H9 (cell line): ENCODE measurements around the gene NBEAL2. TPM values are rescaled to one million over a fixed set of nuclear protein-coding genes. Genes with fewer than 3 reads are reported as not detected.
A peak's percentile ranks its signal among the peaks of the same experiment; 100 is the strongest.

Source experiments
- DNase-seq: peaks from one replicate; pipeline ENCODE4 v3.0.0-alpha.2; 2017
- H2AFZ ChIP-seq: one replicate; pipeline ENCODE4 v1.6.1; 2013; ENCODE audit warnings: mild to moderate bottlenecking, low read length, control low read depth, moderate library complexity
- H2AK5ac ChIP-seq: 2 replicates; pipeline ENCODE4 v1.6.1; 2013; ENCODE audit warnings: low read length, control low read depth, mixed read lengths; ENCODE audit not compliant: insufficient read length
- H2BK120ac ChIP-seq: one replicate; pipeline ENCODE4 v1.6.1; 2013; ENCODE audit warnings: low read depth, mild to moderate bottlenecking, low read length, control low read depth, inconsistent platforms; ENCODE audit not compliant: poor library complexity, severe bottlenecking
- H2BK12ac ChIP-seq: 2 replicates; pipeline ENCODE4 v1.6.1; 2013; ENCODE audit warnings: low read length, control low read depth, mixed read lengths, low read depth; ENCODE audit not compliant: insufficient read length
- H2BK15ac ChIP-seq: 2 replicates; pipeline ENCODE4 v1.6.1; 2013; ENCODE audit warnings: low read depth, low read length, control low read depth
- H2BK20ac ChIP-seq: one replicate; pipeline ENCODE4 v1.6.1; 2013; ENCODE audit warnings: low read depth, mild to moderate bottlenecking, low read length, control low read depth, inconsistent platforms; ENCODE audit not compliant: poor library complexity, severe bottlenecking
- H2BK5ac ChIP-seq: 2 replicates; pipeline ENCODE4 v1.6.1; 2013; ENCODE audit warnings: low read length, control low read depth, mixed read lengths; ENCODE audit not compliant: insufficient read length
- H3K14ac ChIP-seq: 2 replicates; pipeline ENCODE4 v1.6.1; 2013; ENCODE audit warnings: low read length, control low read depth; ENCODE audit not compliant: insufficient read depth
- H3K18ac ChIP-seq: 2 replicates; pipeline ENCODE4 v1.6.1; 2013; ENCODE audit warnings: low read depth, mild to moderate bottlenecking, mixed read lengths, low read length, control low read depth; ENCODE audit not compliant: insufficient read length
- H3K23ac ChIP-seq: 2 replicates; pipeline ENCODE4 v1.6.1; 2013; ENCODE audit warnings: low read length, control low read depth, mixed read lengths, low read depth; ENCODE audit not compliant: insufficient read length
- H3K23me2 ChIP-seq: 2 replicates; pipeline ENCODE4 v1.6.1; 2013; ENCODE audit warnings: low read depth, mild to moderate bottlenecking, mixed read lengths, low read length, control low read depth; ENCODE audit not compliant: insufficient read length, poor library complexity, severe bottlenecking
- H3K27ac ChIP-seq: 2 replicates; pipeline ENCODE4 v1.5.1; 2013; ENCODE audit warnings: low read length, control low read depth, mixed read lengths, low read depth; ENCODE audit not compliant: insufficient read length
- H3K27me3 ChIP-seq: 2 replicates; pipeline ENCODE4 v1.6.1; 2013; ENCODE audit warnings: low read length, control low read depth, inconsistent platforms; ENCODE audit not compliant: insufficient read depth
- H3K4ac ChIP-seq: 2 replicates; pipeline ENCODE4 v1.6.1; 2013; ENCODE audit warnings: low read depth, mild to moderate bottlenecking, control low read depth, inconsistent platforms, low read length, moderate library complexity
- H3K4me1 ChIP-seq: 2 replicates; pipeline ENCODE4 v1.6.1; 2013; ENCODE audit warnings: low read length, control low read depth, inconsistent platforms; ENCODE audit not compliant: insufficient read depth
- H3K4me2 ChIP-seq: 2 replicates; pipeline ENCODE4 v1.6.1; 2013; ENCODE audit warnings: low read length, control low read depth, mixed read lengths; ENCODE audit not compliant: insufficient read length, insufficient read depth
- H3K56ac ChIP-seq: 2 replicates; pipeline ENCODE4 v1.6.1; 2013; ENCODE audit warnings: low read depth, mild to moderate bottlenecking, mixed read lengths, low read length, control low read depth; ENCODE audit not compliant: insufficient read length
- H3K79me1 ChIP-seq: 2 replicates; pipeline ENCODE4 v1.6.1; 2013; ENCODE audit warnings: low read depth, mild to moderate bottlenecking, moderate library complexity, low read length, control low read depth, inconsistent platforms; ENCODE audit not compliant: insufficient read depth, poor library complexity, severe bottlenecking
- H3K79me2 ChIP-seq: 2 replicates; pipeline ENCODE4 v1.6.1; 2013; ENCODE audit warnings: low read length, control low read depth, inconsistent platforms; ENCODE audit not compliant: insufficient read depth
- H3K9ac ChIP-seq: 2 replicates; pipeline ENCODE4 v1.6.1; 2013; ENCODE audit warnings: low read length, control low read depth, mixed read lengths; ENCODE audit not compliant: insufficient read length; ENCODE audit errors: extremely low read depth
- H3K9me3 ChIP-seq: one replicate; pipeline ENCODE4 v1.6.1; 2013; ENCODE audit warnings: low read depth, low read length, inconsistent platforms; ENCODE audit not compliant: control insufficient read depth
- H3T11ph ChIP-seq: one replicate; pipeline ENCODE4 v1.6.1; 2013; ENCODE audit warnings: mild to moderate bottlenecking, low read length, control low read depth, inconsistent platforms
- H4K20me1 ChIP-seq: one replicate; pipeline ENCODE4 v1.6.1; 2013; ENCODE audit not compliant: control insufficient read depth, insufficient read length, insufficient read depth
- H4K5ac ChIP-seq: 2 replicates; pipeline ENCODE4 v1.6.1; 2013; ENCODE audit warnings: low read depth, mild to moderate bottlenecking, mixed read lengths, low read length, control low read depth; ENCODE audit not compliant: insufficient read length
- H4K8ac ChIP-seq: replicated peaks from 2 replicates; pipeline ENCODE4 v1.6.1; 2013; ENCODE audit warnings: low read length, control low read depth, mixed read lengths, low read depth; ENCODE audit not compliant: insufficient read length
- H4K91ac ChIP-seq: 2 replicates; pipeline ENCODE4 v1.6.1; 2013; ENCODE audit warnings: low read depth, mild to moderate bottlenecking, moderate library complexity, mixed read lengths, low read length, control low read depth; ENCODE audit not compliant: insufficient read length
- H3K27ac Mint-ChIP-seq, 3 experiments: 2 replicates in 2 of 3; 3 replicates in 1 of 3; pipeline ENCODE4 v1.8.0; 2020 to 2021; ENCODE audit warnings: mixed read lengths in 3 of 3, mild to moderate bottlenecking in 1 of 3, moderate library complexity in 1 of 3
- H3K27me3 Mint-ChIP-seq: 2 replicates; pipeline ENCODE4 v1.8.0; 2021; ENCODE audit warnings: low read depth, mild to moderate bottlenecking, moderate library complexity, mixed read lengths
- H3K36me3 Mint-ChIP-seq, 3 experiments: 2 replicates in 2 of 3; 3 replicates in 1 of 3; pipeline ENCODE4 v1.8.0; 2020 to 2021; ENCODE audit warnings: low read depth in 3 of 3, mixed read lengths in 3 of 3; ENCODE audit not compliant: insufficient read depth in 1 of 3
- H3K4me1 Mint-ChIP-seq, 2 experiments: 2 replicates each; pipeline ENCODE4 v1.8.0; 2020; ENCODE audit warnings: mixed read lengths in 2 of 2
- H3K4me3 Mint-ChIP-seq, 2 experiments: 2 replicates in 1 of 2; 3 replicates in 1 of 2; pipeline ENCODE4 v1.8.0; 2020 to 2021; ENCODE audit warnings: mild to moderate bottlenecking in 2 of 2, mixed read lengths in 2 of 2, moderate library complexity in 1 of 2
- H3K9me3 Mint-ChIP-seq, 2 experiments: 2 replicates in 1 of 2; 3 replicates in 1 of 2; pipeline ENCODE4 v1.8.0; 2020; ENCODE audit warnings: mild to moderate bottlenecking in 2 of 2, mixed read lengths in 2 of 2, moderate library complexity in 1 of 2
- WGBS: extraction: QIAGEN DNeasy Blood & Tissue Kit; methylation state at CpG from one replicate; pipeline ENCODE4 v1.1.7; 2013; ENCODE audit warnings: missing lambda C conversion rate, low lambda C conversion rate, mixed read lengths; ENCODE audit not compliant: insufficient read length; ENCODE audit errors: extremely low coverage; 5-methylcytosine and 5-hydroxymethylcytosine counted together
- long read RNA-seq: library from polyadenylated mRNA; unstranded; transcript quantifications from one replicate; pipeline ENCODE4 v2.0.0, GENCODE V29; 2020
- total RNA-seq: library from RNA; stranded (reverse); gene quantifications from 2 replicates; pipeline ENCODE4 v1.2.1, GENCODE V29; 2021
- TF ChIP-seq, protein P1 (sequence below): fragments of 200-600 bp; sonication (generic); conservative IDR thresholded peaks from 3 replicates; pipeline ENCODE4 v1.8.0; 2021; ENCODE audit warnings: antibody characterized with exemption, mild to moderate bottlenecking

NBEAL2 gene
- 50.4 and 52.1 TPM in 2 replicates for total RNA-seq
- long read RNA-seq, partial matches to known transcripts = 1 of 1 reads
- long read RNA-seq, other reads (novel, unspliced or antisense) = 0 of 1 reads

DNA sequence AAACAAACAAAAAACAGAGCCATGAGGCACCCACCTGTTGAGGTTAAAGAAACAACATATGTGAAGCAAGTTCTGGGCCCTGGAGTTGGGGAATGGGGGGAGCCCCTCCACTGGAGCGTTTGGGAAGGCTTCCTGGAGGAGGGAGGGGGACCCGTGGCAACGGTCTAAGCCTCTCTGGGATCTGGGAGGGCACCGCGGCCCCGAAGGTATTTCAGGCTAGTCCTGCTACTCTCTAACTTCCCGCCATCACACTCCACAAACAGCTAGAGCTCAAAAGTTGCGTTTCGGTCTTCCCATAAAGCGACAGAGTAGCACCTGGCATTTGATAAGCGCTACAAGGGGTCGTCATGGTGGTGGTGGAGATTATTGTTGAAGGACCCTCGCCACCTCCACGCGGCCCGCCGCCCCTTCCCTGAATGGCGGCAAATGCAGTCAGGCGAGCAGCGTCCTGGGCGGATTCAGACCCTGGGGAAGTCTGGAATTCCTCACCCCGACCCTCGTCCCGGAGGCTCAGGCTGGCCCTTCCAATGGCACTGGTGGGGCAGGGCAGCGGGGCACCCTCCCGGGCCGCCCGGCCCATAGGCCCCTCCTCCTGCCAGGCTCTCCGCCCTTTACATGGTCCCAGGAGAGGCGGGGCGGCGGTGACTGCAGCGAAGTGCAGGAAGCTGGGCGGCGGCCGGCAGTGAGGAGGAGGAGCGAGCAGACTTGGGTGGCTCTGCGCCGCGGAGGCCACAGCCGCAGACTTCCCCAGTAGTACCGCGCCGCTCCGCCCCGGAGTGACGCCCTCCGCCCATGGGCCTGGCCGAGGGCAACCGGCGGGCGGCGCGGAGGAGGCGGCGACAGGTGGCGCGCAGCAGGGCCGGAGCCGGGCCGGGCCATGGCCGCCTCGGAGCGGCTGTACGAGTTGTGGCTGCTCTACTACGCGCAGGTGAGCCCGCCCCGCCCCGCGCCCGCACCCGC lies at the start of gene NBEAL2:
NBEAL2 (plus strand) TSS at position 682 of the 960 bp plus-strand sequence; CDS start at position 878, 196 bp downstream.
- Histone ChIP-seq H3K4ac (no peak within 1 kb of the TSS; the same call in 1 of the 2 replicates), H3K79me1 (peaks cover 2% of the 10 kb centered on the region), H2AFZ (peak within 1 kb of the TSS; percentile 71), H2BK5ac (no peak within 1 kb of the TSS), H3K23me2 (peaks cover 6% of the 10 kb centered on the region), H4K8ac (no peak within 1 kb of the TSS), H3K4me1 (peaks cover 4% of the 10 kb centered on the region; the same call in 1 of the 2 replicates), H3K9ac (peak within 1 kb of the TSS; percentile 88), H4K5ac (peak within 1 kb of the TSS; percentile 44), H3K18ac (peak within 1 kb of the TSS; percentile 96), H2BK15ac (no peak within 1 kb of the TSS), H3K27me3 (peaks cover 4% of the 10 kb centered on the region; the same call in 1 of the 2 replicates), H3T11ph (no peak within 1 kb of the TSS), H3K27ac (peak within 1 kb of the TSS; percentile 22), H3K9me3 (no peaks in the 10 kb centered on the region), H2BK20ac (no peak within 1 kb of the TSS), H3K4me2 (peak within 1 kb of the TSS; percentile 87), H4K91ac (no peak within 1 kb of the TSS), H2BK12ac (no peak within 1 kb of the TSS), H4K20me1 (no peaks in the 10 kb centered on the region), H3K56ac (no peak within 1 kb of the TSS), H3K14ac (peak within 1 kb of the TSS; percentile 95), H2BK120ac (peak within 1 kb of the TSS; percentile 28), H3K23ac (no peak within 1 kb of the TSS), H3K79me2 (peaks cover 16% of the 10 kb centered on the region), H2AK5ac (no peak within 1 kb of the TSS)
- peaks cover 0 to 3% of the 10 kb centered on the region in 2 experiments; a peak in 1 of 5 replicates for H3K9me3 Mint-ChIP-seq
- WGBS = no CpG with 5 or more reads among the region's 73 CpGs
- H3K4me1 Mint-ChIP-seq = peaks cover 37 to 46% of the 10 kb centered on the region in 2 experiments
- peaks cover 7 to 10% (median 8%) of the 10 kb centered on the region in 3 experiments for H3K36me3 Mint-ChIP-seq
- peaks cover 3% of the 10 kb centered on the region; the same call in 1 of the 2 replicates for H3K27me3 Mint-ChIP-seq
- TF ChIP-seq, protein P1, sequence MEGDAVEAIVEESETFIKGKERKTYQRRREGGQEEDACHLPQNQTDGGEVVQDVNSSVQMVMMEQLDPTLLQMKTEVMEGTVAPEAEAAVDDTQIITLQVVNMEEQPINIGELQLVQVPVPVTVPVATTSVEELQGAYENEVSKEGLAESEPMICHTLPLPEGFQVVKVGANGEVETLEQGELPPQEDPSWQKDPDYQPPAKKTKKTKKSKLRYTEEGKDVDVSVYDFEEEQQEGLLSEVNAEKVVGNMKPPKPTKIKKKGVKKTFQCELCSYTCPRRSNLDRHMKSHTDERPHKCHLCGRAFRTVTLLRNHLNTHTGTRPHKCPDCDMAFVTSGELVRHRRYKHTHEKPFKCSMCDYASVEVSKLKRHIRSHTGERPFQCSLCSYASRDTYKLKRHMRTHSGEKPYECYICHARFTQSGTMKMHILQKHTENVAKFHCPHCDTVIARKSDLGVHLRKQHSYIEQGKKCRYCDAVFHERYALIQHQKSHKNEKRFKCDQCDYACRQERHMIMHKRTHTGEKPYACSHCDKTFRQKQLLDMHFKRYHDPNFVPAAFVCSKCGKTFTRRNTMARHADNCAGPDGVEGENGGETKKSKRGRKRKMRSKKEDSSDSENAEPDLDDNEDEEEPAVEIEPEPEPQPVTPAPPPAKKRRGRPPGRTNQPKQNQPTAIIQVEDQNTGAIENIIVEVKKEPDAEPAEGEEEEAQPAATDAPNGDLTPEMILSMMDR = no peak
- peak within 1 kb of the TSS; percentile 83 to 96 (median 92); a peak in 6 of 7 replicates for H3K27ac Mint-ChIP-seq
- DNase-seq = peak; percentile 96
- H3K4me3 Mint-ChIP-seq = peak within 1 kb of the TSS; percentile 79 to 92
